GM23338 (cell line): ENCODE data around the gene DDA1. TPM values are rescaled to one million over a fixed set of nuclear protein-coding genes. Genes with fewer than 3 reads are reported as not detected.

Source experiments
- ATAC-seq: fragments of 200-7000 bp; cut with Tn5 transposase; 3 replicates; pipeline ENCODE4 v1.9.1; 2020
- DNase-seq: peaks from one replicate; pipeline ENCODE4 v3.0.0-alpha.2; 2015; ENCODE audit warnings: low spot score
- H2AFZ ChIP-seq: fragments of 200-600 bp; sonication (generic); 2 replicates; pipeline ENCODE4 v1.8.0; 2016; ENCODE audit warnings: antibody characterized with exemption, mild to moderate bottlenecking, moderate library complexity
- H3F3A ChIP-seq: fragments of 200-600 bp; sonication (generic); replicated peaks from 2 replicates; pipeline ENCODE4 v1.8.0; 2017; ENCODE audit warnings: antibody characterized with exemption, mixed run types, low read depth
- H3K27ac ChIP-seq: fragments of 200-600 bp; sonication (generic); 2 replicates; pipeline ENCODE4 v1.6.1; 2016; ENCODE audit warnings: low read depth
- H3K27me3 ChIP-seq: fragments of 200-600 bp; sonication (generic); 2 replicates; pipeline ENCODE4 v1.8.0; 2016; ENCODE audit warnings: mild to moderate bottlenecking, mixed run types, moderate library complexity; ENCODE audit not compliant: insufficient read depth
- H3K36me3 ChIP-seq: fragments of 200-600 bp; sonication (generic); 2 replicates; pipeline ENCODE4 v1.8.0; 2016; ENCODE audit warnings: mild to moderate bottlenecking; ENCODE audit not compliant: insufficient read depth
- H3K4me1 ChIP-seq: fragments of 200-600 bp; sonication (generic); 2 replicates; pipeline ENCODE4 v1.8.0; 2016; ENCODE audit warnings: mild to moderate bottlenecking, moderate library complexity; ENCODE audit not compliant: insufficient read depth
- H3K4me2 ChIP-seq: fragments of 200-600 bp; sonication (generic); 2 replicates; pipeline ENCODE4 v1.7.1; 2017; ENCODE audit warnings: mixed run types
- H3K4me3 ChIP-seq: fragments of 200-600 bp; sonication (generic); 2 replicates; pipeline ENCODE4 v1.6.1; 2016; ENCODE audit warnings: mixed run types
- H3K79me2 ChIP-seq: fragments of 200-600 bp; sonication (generic); replicated peaks from 2 replicates; pipeline ENCODE4 v1.8.0; 2017; ENCODE audit warnings: mild to moderate bottlenecking; ENCODE audit not compliant: insufficient read depth
- H3K9me2 ChIP-seq: fragments of 200-600 bp; sonication (generic); 2 replicates; pipeline ENCODE4 v1.8.0; 2017; ENCODE audit not compliant: insufficient read depth
- H4K20me1 ChIP-seq: fragments of 200-600 bp; sonication (generic); replicated peaks from 2 replicates; pipeline ENCODE4 v1.8.0; 2017; ENCODE audit warnings: mild to moderate bottlenecking; ENCODE audit not compliant: insufficient read depth
- H3K27ac Mint-ChIP-seq: 2 replicates; pipeline ENCODE4 v1.8.0; 2020; ENCODE audit warnings: inconsistent platforms, mild to moderate bottlenecking, moderate library complexity, mixed read lengths
- H3K27me3 Mint-ChIP-seq: 3 replicates; pipeline ENCODE4 v1.8.0; 2022; ENCODE audit warnings: low read depth, mild to moderate bottlenecking, moderate library complexity, mixed read lengths, inconsistent platforms; ENCODE audit not compliant: insufficient read depth, poor library complexity
- H3K36me3 Mint-ChIP-seq: 3 replicates; pipeline ENCODE4 v1.8.0; 2021; ENCODE audit warnings: low read depth, mild to moderate bottlenecking, inconsistent platforms, moderate library complexity, mixed read lengths
- H3K4me1 Mint-ChIP-seq: 3 replicates; pipeline ENCODE4 v1.8.0; 2020; ENCODE audit warnings: mild to moderate bottlenecking, inconsistent platforms, mixed read lengths
- H3K4me3 Mint-ChIP-seq: 3 replicates; pipeline ENCODE4 v1.8.0; 2021; ENCODE audit warnings: moderate library complexity, mild to moderate bottlenecking, inconsistent platforms, mixed read lengths
- H3K9me3 Mint-ChIP-seq: 3 replicates; pipeline ENCODE4 v1.8.0; 2020; ENCODE audit warnings: moderate library complexity, mild to moderate bottlenecking, inconsistent platforms, mixed read lengths
- JUNB ChIP-seq: IDR thresholded peaks from one replicate; pipeline ENCODE4 v1.6.1; 2016; ENCODE audit warnings: antibody characterized with exemption; ENCODE audit not compliant: unreplicated experiment
- REST ChIP-seq: IDR thresholded peaks from one replicate; pipeline ENCODE4 v1.6.1; 2018; ENCODE audit warnings: antibody characterized with exemption; ENCODE audit not compliant: unreplicated experiment
- STAT1 ChIP-seq: IDR thresholded peaks from one replicate; pipeline ENCODE4 v1.6.1; 2016; ENCODE audit warnings: antibody characterized with exemption; ENCODE audit not compliant: unreplicated experiment
- ZNF114 ChIP-seq: fragments of 250-450 bp; sonication (Bioruptor Pico); IDR thresholded peaks from 2 replicates; pipeline ENCODE4 v1.5.0; 2020; ENCODE audit warnings: mild to moderate bottlenecking, moderate library complexity
- ZNF331 ChIP-seq: fragments of 250-450 bp; sonication (Bioruptor Pico); IDR thresholded peaks from 2 replicates; pipeline ENCODE4 v1.5.0; 2020; ENCODE audit warnings: low read depth, mild to moderate bottlenecking, moderate library complexity
- ZNF462 ChIP-seq: fragments of 250-450 bp; sonication (Bioruptor Pico); IDR thresholded peaks from 2 replicates; pipeline ENCODE4 v1.5.0; 2020; ENCODE audit warnings: mild to moderate bottlenecking, moderate library complexity
- polyA plus RNA-seq: library from polyadenylated mRNA; unstranded; fragments of >200 nt; fragmentation: Nextera tagmentation; extraction: Ambion mirVana; gene quantifications from 2 replicates; pipeline ENCODE4 v1.2.1, GENCODE V29; 2016
- total RNA-seq: library from RNA; depleted of rRNA; stranded (reverse); fragments of >200 nt; shearing (Covaris generic); gene quantifications from 2 replicates; pipeline ENCODE4 v1.2.3, GENCODE V29; 2014

DDA1 gene
- total and polyA plus RNA-seq, 2 experiments from 2014 or later: 34.6 to 107 TPM

- TF ChIP-seq ZNF462 (no peak), STAT1 (no peak), JUNB (no peak)
Measured at GRCh38 chr19:17260842-17261325, 48.5 kb upstream of the DDA1 start (continued).

GRCh38 chr19:17262557-17262956, 46.8 kb upstream of the DDA1 start:
- Mint-ChIP-seq H3K9me3 (peaks cover 27% of the 10 kb centered on the region; the same call in 2 of the 3 replicates), H3K4me1 (peaks cover 23% of the 10 kb centered on the region), H3K36me3 (peaks cover 28% of the 10 kb centered on the region), H3K27ac (no peak overlapping the region), H3K4me3 (no peak overlapping the region), H3K27me3 (peaks cover 28% of the 10 kb centered on the region)
- no peak overlapping the region for H3K27ac ChIP-seq
- no peak overlapping the region for H2AFZ ChIP-seq
- H3K4me1 ChIP-seq: 0 out of 2 replicates have a peak, but pooled peaks cover 5% of the 10 kb centered on the region
- no peaks in the 10 kb centered on the region for H3K79me2 ChIP-seq
- H3F3A ChIP-seq: 0 out of 2 replicates have a peak, but pooled peaks cover 2% of the 10 kb centered on the region
- H4K20me1 ChIP-seq: no peaks in the 10 kb centered on the region
- H3K4me3 ChIP-seq: no peak overlapping the region
- H3K36me3 ChIP-seq: peaks cover 3% of the 10 kb centered on the region; the same call in 1 of the 2 replicates
- no peak for DNase-seq
- no peak for ATAC-seq
- H3K9me2 ChIP-seq: no peaks in the 10 kb centered on the region
- no peaks in the 10 kb centered on the region for H3K27me3 ChIP-seq
- H3K4me2 ChIP-seq: no peak overlapping the region
- TF ChIP-seq REST (no peak), ZNF331 (CRISPR knock-in tag) (no peak), ZNF114 (CRISPR knock-in tag) (no peak), ZNF462 (no peak)
